HG02938 (cell line): ENCODE results near the gene CEP128.

Source experiments
- ATAC-seq: cut with Tn5 transposase; IDR thresholded peaks from one replicate; pipeline ENCODE4 v1.9.1; 2021; ENCODE audit warnings: mild to moderate bottlenecking, moderate library complexity; ENCODE audit not compliant: unreplicated experiment

CEP128 gene

GRCh38 chr14:80780500-80780899, 161.0 kb downstream of the CEP128 start:
- ATAC-seq = no peak

GRCh38 chr14:80776657-80777056, 164.9 kb downstream of the CEP128 start:
- peak; percentile 57 for ATAC-seq

GRCh38 chr14:80776186-80776585, 165.4 kb downstream of the CEP128 start:
- ATAC-seq = no peak

GRCh38 chr14:80772504-80772903, 169.0 kb downstream of the CEP128 start:
- no peak for ATAC-seq

GRCh38 chr14:80771201-80771600, 170.3 kb downstream of the CEP128 start:
- ATAC-seq = no peak

GRCh38 chr14:80770114-80770908, 171.2 kb downstream of the CEP128 start:
- ATAC-seq = no peak

- ATAC-seq = no peak
These were observed 172.9 kb downstream of the CEP128 start for GRCh38 chr14:80768646-80769045.

- ATAC-seq = no peak
These were observed 176.5 kb downstream of the CEP128 start for GRCh38 chr14:80764921-80765507.

GRCh38 chr14:80764496-80764895, 177.0 kb downstream of the CEP128 start:
- ATAC-seq = no peak

- no peak for ATAC-seq
These were observed 178.8 kb downstream of the CEP128 start for GRCh38 chr14:80762641-80763228.

- no peak for ATAC-seq
These were observed 186.8 kb downstream of the CEP128 start for GRCh38 chr14:80754696-80755095.

- no peak for ATAC-seq
These were observed 190.3 kb downstream of the CEP128 start for GRCh38 chr14:80751285-80751684.

- ATAC-seq = no peak
These were observed 215.3 kb downstream of the CEP128 start for GRCh38 chr14:80726211-80726610.

GRCh38 chr14:80718940-80719339, 222.6 kb downstream of the CEP128 start:
- no peak for ATAC-seq

GRCh38 chr14:80714474-80714873, 227.1 kb downstream of the CEP128 start:
- no peak for ATAC-seq

- no peak for ATAC-seq
These were observed 228.3 kb downstream of the CEP128 start for GRCh38 chr14:80713076-80713850.

GRCh38 chr14:80705241-80705980, 236.1 kb downstream of the CEP128 start:
- ATAC-seq = no peak

- no peak for ATAC-seq
These were observed 240.9 kb downstream of the CEP128 start for GRCh38 chr14:80700601-80701000.

GRCh38 chr14:80699861-80700260, 241.7 kb downstream of the CEP128 start:
- ATAC-seq = no peak

GRCh38 chr14:80698974-80699373, 242.6 kb downstream of the CEP128 start:
- no peak for ATAC-seq

GRCh38 chr14:80695869-80696268, 245.7 kb downstream of the CEP128 start:
- ATAC-seq = no peak
